OCI-LY1 (cell line): Measurements from ENCODE around the gene APOA4.

Source experiments
- H2AFZ ChIP-seq: fragments of 200-600 bp; sonication (generic), shearing (Covaris generic); 2 replicates; pipeline ENCODE4 v1.6.0; 2014; ENCODE audit warnings: antibody characterized with exemption, mild to moderate bottlenecking, low read length
- H3F3A ChIP-seq: fragments of 200-600 bp; sonication (generic), shearing (Covaris generic); 2 replicates; pipeline ENCODE4 v1.6.0; 2014; ENCODE audit warnings: mild to moderate bottlenecking, antibody characterized with exemption, low read length, moderate library complexity; ENCODE audit not compliant: insufficient read depth
- H3K27ac ChIP-seq: fragments of 200-600 bp; sonication (generic); 2 replicates; pipeline ENCODE4 v1.5.1; 2014; ENCODE audit warnings: low read length, mixed run types, mild to moderate bottlenecking, low read depth; ENCODE audit not compliant: poor library complexity, severe bottlenecking
- H3K27me3 ChIP-seq: fragments of 200-600 bp; sonication (generic); 2 replicates; pipeline ENCODE4 v1.6.0; 2014; ENCODE audit warnings: antibody characterized with exemption, mild to moderate bottlenecking, low read length, moderate library complexity; ENCODE audit not compliant: insufficient read depth
- H3K36me3 ChIP-seq: fragments of 200-600 bp; sonication (generic); 2 replicates; pipeline ENCODE4 v1.6.1; 2014; ENCODE audit warnings: mild to moderate bottlenecking, antibody characterized with exemption, low read length, moderate library complexity, mixed read lengths; ENCODE audit not compliant: insufficient read depth
- H3K4me1 ChIP-seq: fragments of 200-600 bp; sonication (generic); 2 replicates; pipeline ENCODE4 v1.5.1; 2014; ENCODE audit warnings: mild to moderate bottlenecking, low read length, moderate library complexity; ENCODE audit not compliant: insufficient read depth, severe bottlenecking
- H3K4me2 ChIP-seq: fragments of 200-600 bp; sonication (generic), shearing (Covaris generic); 2 replicates; pipeline ENCODE4 v1.6.1; 2014; ENCODE audit warnings: low read length
- H3K4me3 ChIP-seq: fragments of 200-600 bp; sonication (generic); 2 replicates; pipeline ENCODE4 v1.5.1; 2014; ENCODE audit warnings: low read length, low read depth, mild to moderate bottlenecking, mixed read lengths; ENCODE audit not compliant: poor library complexity, severe bottlenecking
- H3K79me2 ChIP-seq: fragments of 200-600 bp; shearing (Covaris generic); 2 replicates; pipeline ENCODE4 v1.6.1; 2016; ENCODE audit warnings: mixed run types, low read length, mixed read lengths; ENCODE audit not compliant: insufficient read depth
- H3K9ac ChIP-seq: fragments of 200-600 bp; sonication (generic), shearing (Covaris generic); 2 replicates; pipeline ENCODE4 v1.6.1; 2014; ENCODE audit warnings: mild to moderate bottlenecking, low read length, mixed read lengths
- H3K9me2 ChIP-seq: fragments of 200-600 bp; sonication (generic), shearing (Covaris generic); 2 replicates; pipeline ENCODE4 v1.6.1; 2014; ENCODE audit warnings: low read depth, mild to moderate bottlenecking, low read length, mixed read lengths
- H3K9me3 ChIP-seq: fragments of 200-600 bp; shearing (Covaris generic); 2 replicates; pipeline ENCODE4 v1.6.1; 2014; ENCODE audit warnings: low read length, mixed read lengths
- H4K20me1 ChIP-seq: fragments of 200-600 bp; sonication (generic), shearing (Covaris generic); 2 replicates; pipeline ENCODE4 v1.6.0; 2016; ENCODE audit warnings: mild to moderate bottlenecking, low read length; ENCODE audit not compliant: insufficient read depth
- EZH2 ChIP-seq: fragments of 200-600 bp; sonication (generic), shearing (Covaris generic); IDR thresholded peaks from 2 replicates; pipeline ENCODE4 v1.8.0; 2017; ENCODE audit warnings: borderline replicate concordance, mixed run types, mild to moderate bottlenecking, antibody characterized with exemption, low read length, moderate library complexity, mixed read lengths
- TF ChIP-seq, protein P1 (sequence below): fragments of 200-600 bp; sonication (generic), shearing (Covaris generic); IDR thresholded peaks from 2 replicates; pipeline ENCODE4 v1.5.1; 2017; ENCODE audit warnings: mild to moderate bottlenecking, antibody characterized with exemption, low read length, moderate library complexity, mixed read lengths

APOA4 gene

DNA sequence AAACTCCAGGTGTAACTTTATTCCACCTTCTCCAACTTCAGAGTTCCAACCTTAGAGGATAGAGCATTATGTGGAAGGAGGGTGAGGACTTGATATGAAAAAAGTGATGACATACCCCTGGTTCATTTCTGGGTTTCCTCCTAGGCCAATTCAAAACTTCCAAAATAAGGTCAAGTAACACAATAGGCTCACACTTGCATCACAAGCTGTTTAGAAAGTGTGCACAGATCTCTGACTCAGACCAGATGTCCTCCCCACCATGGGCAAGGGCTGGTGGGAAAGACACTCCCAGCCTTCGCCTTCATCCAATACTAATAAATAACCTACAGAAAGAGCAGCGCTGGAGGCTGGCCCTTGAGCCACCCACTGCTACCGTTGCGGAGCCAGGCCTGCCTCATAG is 44.5 kb downstream of the APOA4 start:
- TF ChIP-seq, protein P1, sequence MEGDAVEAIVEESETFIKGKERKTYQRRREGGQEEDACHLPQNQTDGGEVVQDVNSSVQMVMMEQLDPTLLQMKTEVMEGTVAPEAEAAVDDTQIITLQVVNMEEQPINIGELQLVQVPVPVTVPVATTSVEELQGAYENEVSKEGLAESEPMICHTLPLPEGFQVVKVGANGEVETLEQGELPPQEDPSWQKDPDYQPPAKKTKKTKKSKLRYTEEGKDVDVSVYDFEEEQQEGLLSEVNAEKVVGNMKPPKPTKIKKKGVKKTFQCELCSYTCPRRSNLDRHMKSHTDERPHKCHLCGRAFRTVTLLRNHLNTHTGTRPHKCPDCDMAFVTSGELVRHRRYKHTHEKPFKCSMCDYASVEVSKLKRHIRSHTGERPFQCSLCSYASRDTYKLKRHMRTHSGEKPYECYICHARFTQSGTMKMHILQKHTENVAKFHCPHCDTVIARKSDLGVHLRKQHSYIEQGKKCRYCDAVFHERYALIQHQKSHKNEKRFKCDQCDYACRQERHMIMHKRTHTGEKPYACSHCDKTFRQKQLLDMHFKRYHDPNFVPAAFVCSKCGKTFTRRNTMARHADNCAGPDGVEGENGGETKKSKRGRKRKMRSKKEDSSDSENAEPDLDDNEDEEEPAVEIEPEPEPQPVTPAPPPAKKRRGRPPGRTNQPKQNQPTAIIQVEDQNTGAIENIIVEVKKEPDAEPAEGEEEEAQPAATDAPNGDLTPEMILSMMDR: no peak
- TF ChIP-seq EZH2: no peak
- no peak overlapping the region for H3K9ac ChIP-seq
- H3K27me3 ChIP-seq: no peaks in the 10 kb centered on the region
- H2AFZ ChIP-seq: no peak overlapping the region
- H4K20me1 ChIP-seq: no peaks in the 10 kb centered on the region
- no peak overlapping the region for H3K4me3 ChIP-seq
- H3K4me2 ChIP-seq: no peak overlapping the region
- H3K79me2 ChIP-seq: no peaks in the 10 kb centered on the region
- no peaks in the 10 kb centered on the region for H3K9me3 ChIP-seq
- peaks cover 10% of the 10 kb centered on the region for H3K4me1 ChIP-seq
- no peaks in the 10 kb centered on the region for H3F3A ChIP-seq
- no peak overlapping the region for H3K27ac ChIP-seq
- H3K9me2 ChIP-seq: no peaks in the 10 kb centered on the region
- H3K36me3 ChIP-seq: peaks cover 74% of the 10 kb centered on the region

DNA sequence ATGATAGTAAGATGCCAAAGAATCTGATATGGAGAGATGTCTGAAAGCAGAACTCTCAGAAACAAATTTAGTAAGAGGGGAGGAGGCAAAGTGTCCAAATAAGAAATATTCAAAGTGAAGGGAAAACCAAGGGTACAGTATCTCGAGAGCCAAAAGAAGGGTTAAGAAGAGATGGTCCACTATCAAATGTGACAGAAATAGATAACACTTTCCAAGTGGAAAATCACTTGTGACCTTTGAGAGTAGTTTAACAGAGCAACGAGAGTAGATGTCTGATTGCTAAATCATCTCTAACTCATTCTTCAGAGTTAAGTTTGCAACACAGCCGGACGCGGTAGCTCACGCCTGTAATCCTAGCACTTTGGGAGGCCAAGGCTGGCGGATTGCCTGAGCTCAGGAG is 46.0 kb downstream of the APOA4 start:
- H3K9ac ChIP-seq: no peak overlapping the region
- peaks cover 14% of the 10 kb centered on the region for H3K4me1 ChIP-seq
- H4K20me1 ChIP-seq: no peaks in the 10 kb centered on the region
- TF ChIP-seq, protein P1: no peak
- peaks cover 59% of the 10 kb centered on the region for H3K36me3 ChIP-seq
- peaks cover 3% of the 10 kb centered on the region for H3K79me2 ChIP-seq
- no peak overlapping the region for H3K4me2 ChIP-seq
- no peaks in the 10 kb centered on the region for H3F3A ChIP-seq
- H3K9me3 ChIP-seq: no peaks in the 10 kb centered on the region
- no peaks in the 10 kb centered on the region for H3K9me2 ChIP-seq
- no peaks in the 10 kb centered on the region for H3K27me3 ChIP-seq
- no peak overlapping the region for H3K4me3 ChIP-seq
- H3K27ac ChIP-seq: no peak overlapping the region
- H2AFZ ChIP-seq: no peak overlapping the region

DNA sequence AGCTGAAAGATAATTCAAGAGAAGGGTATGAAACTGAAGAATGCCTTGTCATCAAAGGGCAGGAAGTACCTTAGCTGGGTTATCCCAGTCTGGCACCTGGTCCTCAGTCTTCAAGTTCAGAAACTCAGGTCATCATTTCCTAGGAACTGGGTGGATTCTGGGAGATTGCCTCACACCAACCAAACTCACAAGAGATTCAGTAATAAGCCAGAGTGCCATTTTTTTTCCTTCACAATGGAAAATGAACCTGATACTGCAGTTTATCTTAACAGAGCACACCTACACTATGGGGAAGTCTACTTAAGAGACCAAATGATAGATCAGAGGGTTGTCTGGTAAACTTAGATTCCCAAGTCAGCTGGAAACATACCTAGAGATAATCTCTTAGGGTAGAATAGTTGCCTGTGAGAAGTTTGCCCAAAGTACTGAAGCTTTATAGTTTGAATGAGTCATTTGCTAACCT is 46.6 kb downstream of the APOA4 start:
- Histone ChIP-seq H3K36me3 (peaks cover 54% of the 10 kb centered on the region), H3K4me1 (peaks cover 19% of the 10 kb centered on the region), H3K79me2 (peaks cover 8% of the 10 kb centered on the region), H3K9me2 (no peaks in the 10 kb centered on the region), H3K9me3 (no peaks in the 10 kb centered on the region), H4K20me1 (no peaks in the 10 kb centered on the region), H3K27me3 (no peaks in the 10 kb centered on the region), H3K4me2 (no peak overlapping the region), H2AFZ (no peak overlapping the region), H3F3A (no peaks in the 10 kb centered on the region), H3K4me3 (no peak overlapping the region), H3K27ac (no peak overlapping the region), H3K9ac (no peak overlapping the region)
- TF ChIP-seq, protein P1: no peak
